Stimulated activated CD8-positive, alpha-beta memory T cell treated with anti-CD3 and anti-CD28 coated beads, Interleukin-4, amount 100 ng/mL, for 1 hour (primary cell): ENCODE data around the gene ECT2L.
"Not testable (repeated sequence)": the region's sequence is repeated elsewhere in the genome, so short reads cannot be mapped to it uniquely, and the experiment has no call there.

Source experiments
- DNase-seq, 2 donors: peaks; one replicate each; pipeline ENCODE4 v3.0.0-alpha.2; 2020; ENCODE audit warnings: low read depth in 2 of 2, low spot score in 1 of 2

ECT2L gene

DNA sequence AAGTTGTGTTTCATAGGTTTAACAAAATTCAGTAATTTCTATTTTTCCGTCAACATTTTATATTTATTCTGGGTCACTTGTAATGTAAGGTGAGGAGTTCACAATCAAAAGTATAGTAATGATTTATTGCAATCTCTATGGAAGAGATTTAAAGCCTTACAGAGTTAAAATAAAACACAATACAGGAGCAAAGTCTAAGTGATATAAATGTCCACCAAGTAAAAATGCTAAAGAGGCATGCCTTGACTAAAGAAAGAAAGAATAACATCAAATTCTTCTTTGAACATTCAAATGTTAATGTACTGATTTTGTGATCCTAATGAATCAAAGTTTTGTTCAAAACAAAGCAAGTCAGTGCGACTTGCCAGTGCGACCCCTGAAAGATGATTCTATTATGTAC lies 130.7 kb downstream of the ECT2L start:
- no peak for DNase-seq

DNA sequence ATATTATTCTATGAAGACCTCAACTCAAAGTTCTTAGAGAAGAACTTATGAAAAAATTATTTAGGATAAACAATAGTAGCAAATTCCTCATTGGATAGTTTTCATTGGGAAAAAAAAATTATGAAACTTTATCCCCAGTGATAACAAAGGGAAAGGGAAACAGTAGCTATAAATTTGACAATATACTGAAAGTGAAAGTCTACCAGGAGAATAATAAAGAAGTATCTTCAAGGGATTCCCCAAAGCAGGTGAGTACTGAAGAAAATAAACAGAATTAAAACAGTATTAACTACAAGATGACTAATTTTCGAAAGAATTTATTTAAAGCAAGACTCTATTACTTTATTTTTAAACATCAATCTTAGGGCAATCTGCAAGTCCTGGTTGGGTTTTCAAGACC lies 135.8 kb downstream of the ECT2L start:
- no peak for DNase-seq

DNA sequence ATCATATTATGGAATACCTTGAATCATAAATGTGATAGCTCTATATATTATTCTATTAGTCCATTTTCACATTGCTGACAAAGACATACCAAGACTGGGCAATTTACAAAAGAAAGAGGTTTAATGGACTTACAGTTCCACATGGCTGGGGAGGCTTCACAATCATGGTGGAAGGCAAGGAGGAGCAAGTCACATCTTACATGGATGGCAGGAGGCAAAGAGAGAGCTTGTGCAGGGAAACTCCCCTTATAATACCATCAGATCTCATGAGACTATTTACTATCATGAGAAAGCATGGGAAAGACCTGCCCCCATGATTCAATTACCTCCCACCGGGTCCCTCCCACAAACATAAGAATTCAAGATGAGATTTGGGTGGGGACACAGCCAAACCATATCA lies 141.0 kb downstream of the ECT2L start:
- DNase-seq, result not testable (repeated sequence)

DNA sequence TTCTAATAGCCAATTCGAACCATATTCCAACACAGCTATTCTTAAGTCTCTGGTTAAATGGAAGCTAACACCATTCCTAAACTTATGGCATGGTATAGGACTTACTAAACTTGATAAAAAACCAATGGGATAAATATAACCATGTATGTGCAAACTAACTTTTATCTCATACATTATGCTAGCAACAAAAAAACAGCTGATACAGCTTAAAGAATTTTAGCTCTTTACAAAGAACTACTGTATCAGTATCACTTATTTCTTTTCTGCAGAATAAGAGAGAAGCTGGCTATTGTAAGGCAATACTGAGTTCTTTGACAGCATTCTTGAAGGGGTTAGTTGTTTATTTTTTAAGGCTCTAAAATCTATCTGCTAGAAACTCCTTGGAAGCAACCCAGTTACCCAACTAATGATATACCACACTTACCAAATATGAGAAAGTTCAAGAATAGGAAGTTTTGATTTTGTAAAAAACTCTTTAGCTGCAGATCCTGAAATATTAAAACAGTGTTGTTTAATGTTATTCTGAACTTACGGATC lies 147.3 kb downstream of the ECT2L start:
- DNase-seq, result no peak

DNA sequence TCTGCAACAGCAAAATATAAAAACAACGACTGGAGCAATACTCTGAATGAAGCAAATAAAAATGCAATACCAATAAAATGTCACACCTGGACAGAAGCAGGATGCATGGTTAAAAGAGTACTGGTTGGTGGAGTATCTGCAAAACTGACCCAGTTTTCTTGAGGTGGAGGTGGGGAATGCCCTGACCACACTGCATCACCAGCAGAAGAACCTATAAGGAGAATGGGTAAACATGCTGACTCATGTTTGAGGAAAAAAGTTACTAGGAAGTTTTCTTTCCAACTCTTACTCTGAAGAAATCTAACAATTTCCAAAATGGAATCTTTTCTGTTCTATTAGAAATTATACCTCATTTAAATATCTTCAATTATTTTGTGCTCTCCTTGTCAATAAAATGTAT lies 148.5 kb downstream of the ECT2L start:
- no peak for DNase-seq

DNA sequence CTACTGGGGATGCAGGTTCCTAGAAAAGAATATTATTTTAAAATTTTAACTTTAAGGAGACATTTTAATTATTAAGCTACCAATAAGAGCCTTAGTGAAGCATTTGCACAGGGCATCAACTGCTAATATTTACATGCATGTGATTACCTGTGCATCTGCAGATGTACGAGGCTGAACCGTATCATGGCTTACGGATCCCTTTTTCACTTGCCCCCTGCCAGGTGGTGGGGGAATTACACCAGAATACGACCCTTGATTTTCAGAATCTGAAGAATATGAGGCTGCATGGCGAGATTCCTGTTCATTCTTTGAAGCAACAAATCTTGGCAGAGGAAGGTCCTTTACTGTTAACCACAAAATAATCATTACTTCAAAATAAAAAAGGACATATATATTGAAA lies 149.5 kb downstream of the ECT2L start:
- DNase-seq, result no peak

DNA sequence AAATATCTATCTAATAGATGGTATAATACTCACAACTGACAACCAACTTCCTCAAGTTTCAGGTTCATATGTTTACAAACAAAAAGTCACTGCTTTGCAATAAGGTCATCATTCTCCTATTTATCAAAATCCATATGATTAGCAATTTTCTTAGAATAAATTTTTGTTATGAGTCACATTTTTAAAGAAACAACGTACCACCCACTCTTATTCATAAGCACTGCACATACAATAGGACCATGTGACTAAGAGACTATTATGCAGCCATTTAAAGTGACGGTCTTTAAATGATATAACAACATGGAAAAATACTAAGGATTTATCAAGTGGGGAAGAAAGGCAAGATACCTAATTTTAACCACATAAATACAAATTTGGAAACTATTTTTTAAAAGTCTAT lies 152.1 kb downstream of the ECT2L start:
- no peak for DNase-seq

DNA sequence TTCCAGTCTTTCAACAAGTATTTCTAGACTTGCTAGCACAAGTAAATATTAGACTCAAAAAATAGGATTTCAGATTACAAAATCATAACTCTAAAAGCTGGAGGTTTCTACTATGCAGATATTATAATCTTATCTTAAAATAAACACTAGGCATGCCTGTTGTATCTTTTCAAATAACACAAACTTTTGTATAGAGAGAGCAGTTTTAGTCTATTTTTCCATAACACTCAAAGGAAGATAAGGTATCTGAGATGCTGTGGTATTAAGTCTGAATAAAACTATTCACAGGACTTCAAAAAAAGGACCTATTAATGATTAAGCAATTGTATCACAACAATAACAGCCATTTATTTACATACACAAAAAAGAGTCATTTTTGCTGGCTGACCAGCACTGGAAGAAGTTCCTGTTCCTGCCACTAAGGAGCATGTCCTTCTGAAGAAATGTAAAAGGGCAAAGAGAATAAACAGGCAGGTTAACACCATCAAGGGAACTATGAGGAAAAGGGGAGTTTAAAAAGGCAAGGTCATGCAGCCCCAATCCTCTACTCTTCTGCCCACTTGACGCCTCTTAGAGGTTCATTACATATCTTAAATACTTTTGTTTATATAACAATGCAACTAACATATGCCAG lies 152.8 kb downstream of the ECT2L start:
- no peak for DNase-seq

DNA sequence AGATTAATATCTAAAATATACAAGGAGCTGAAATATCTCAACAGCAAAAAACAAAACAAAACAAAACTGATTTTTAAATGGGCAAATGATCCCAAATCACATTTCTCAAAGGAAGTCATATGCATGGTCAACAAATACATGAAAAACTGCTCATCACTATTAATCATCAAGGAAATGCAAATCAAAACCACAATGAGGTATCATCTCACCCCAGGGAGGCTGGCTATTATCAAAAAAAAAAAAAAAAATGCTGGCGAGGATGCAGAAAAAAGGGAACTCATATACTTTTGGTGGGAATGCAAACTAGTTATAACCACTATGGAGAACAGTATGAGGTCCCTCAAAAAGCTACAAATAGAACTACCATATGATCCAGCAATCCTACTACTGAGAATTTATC lies 157.6 kb downstream of the ECT2L start:
- no peak for DNase-seq
